Naive B cell (primary cell): ENCODE measurements around the gene PROX1. TPM values are rescaled to one million over a fixed set of nuclear protein-coding genes. Genes with fewer than 3 reads are reported as not detected.

Experiments used
- ATAC-seq, 2 donors: fragments of 150-1000 bp; cut with Tn5 transposase; 2 replicates each; pipeline ENCODE4 v1.10.0; 2021; ENCODE audit warnings: low read depth in 2 of 2, mild to moderate bottlenecking in 2 of 2, moderate library complexity in 2 of 2
- DNase-seq: peaks from one replicate; pipeline ENCODE4 v3.0.0; 2022
- H3K27ac Mint-ChIP-seq, 6 donors: one replicate each; pipeline ENCODE4 v1.8.0; 2020 to 2022; ENCODE audit warnings: mild to moderate bottlenecking in 6 of 6, mixed read lengths in 6 of 6, moderate library complexity in 5 of 6, inconsistent platforms in 2 of 6
- H3K27me3 Mint-ChIP-seq, 3 donors: one replicate each; pipeline ENCODE4 v1.8.0; 2021 to 2022; ENCODE audit warnings: mixed read lengths in 3 of 3, mild to moderate bottlenecking in 1 of 3
- H3K36me3 Mint-ChIP-seq, 2 donors: one replicate each; pipeline ENCODE4 v1.8.0; 2020 to 2022; ENCODE audit warnings: mixed read lengths in 2 of 2, inconsistent platforms in 1 of 2, mild to moderate bottlenecking in 1 of 2
- H3K4me1 Mint-ChIP-seq, 3 donors: one replicate each; pipeline ENCODE4 v1.8.0; 2020 to 2022; ENCODE audit warnings: mixed read lengths in 3 of 3, inconsistent platforms in 1 of 3, mild to moderate bottlenecking in 1 of 3, moderate library complexity in 1 of 3
- H3K4me3 Mint-ChIP-seq, 8 donors: one replicate each; pipeline ENCODE4 v1.8.0; 2020 to 2022; ENCODE audit warnings: mild to moderate bottlenecking in 8 of 8, mixed read lengths in 8 of 8, moderate library complexity in 8 of 8, inconsistent platforms in 2 of 8
- H3K9me3 Mint-ChIP-seq, 7 donors: one replicate each; pipeline ENCODE4 v1.8.0; 2020 to 2022; ENCODE audit warnings: mixed read lengths in 7 of 7, mild to moderate bottlenecking in 5 of 7, inconsistent platforms in 2 of 7, moderate library complexity in 1 of 7
- polyA plus RNA-seq, 6 donors: library from polyadenylated mRNA; unstranded; fragments of 300-500 nt; fragmentation: Illumina TruSeq; gene quantifications; one replicate each; pipeline ENCODE4 v1.2.3, GENCODE V29; 2021; ENCODE audit warnings: low read depth in 6 of 6

PROX1 gene
- polyA plus RNA-seq, 6 donors from 2014 or later = not detected

- H3K27ac Mint-ChIP-seq = no peak overlapping the region
- peaks cover 0 to 6% (median 5%) of the 10 kb centered on the region in 7 donors for H3K9me3 Mint-ChIP-seq
- no peaks in the 10 kb centered on the region for H3K36me3 Mint-ChIP-seq
- H3K4me3 Mint-ChIP-seq = no peak overlapping the region
- H3K27me3 Mint-ChIP-seq = peaks cover 19 to 30% (median 25%) of the 10 kb centered on the region in 3 donors
- DNase-seq = no peak
- ATAC-seq = no peak
- no peaks in the 10 kb centered on the region for H3K4me1 Mint-ChIP-seq
Observed at GRCh38 chr1:213968146-213968825, 19.5 kb upstream of the PROX1 start.

GRCh38 chr1:213969958-213970555 is 17.7 kb upstream of the PROX1 start:
- H3K4me3 Mint-ChIP-seq = no peak overlapping the region
- H3K4me1 Mint-ChIP-seq = no peaks in the 10 kb centered on the region
- no peak for DNase-seq
- H3K36me3 Mint-ChIP-seq = no peaks in the 10 kb centered on the region
- peaks cover 19 to 30% (median 26%) of the 10 kb centered on the region in 3 donors for H3K27me3 Mint-ChIP-seq
- peaks cover 0 to 5% (median 3%) of the 10 kb centered on the region in 7 donors for H3K9me3 Mint-ChIP-seq
- no peak overlapping the region for H3K27ac Mint-ChIP-seq
- no peak for ATAC-seq

GRCh38 chr1:213972141-213972540 is 15.6 kb upstream of the PROX1 start:
- Mint-ChIP-seq H3K27ac (no peak overlapping the region), H3K27me3 (peaks cover 18 to 45% (median 34%) of the 10 kb centered on the region in 3 donors), H3K9me3 (peaks cover 0 to 5% (median 2%) of the 10 kb centered on the region in 7 donors), H3K4me1 (no peaks in the 10 kb centered on the region), H3K4me3 (no peak overlapping the region), H3K36me3 (no peaks in the 10 kb centered on the region)
- ATAC-seq = no peak
- no peak for DNase-seq

- DNase-seq (no peak), ATAC-seq (no peak)
- H3K36me3 Mint-ChIP-seq = no peaks in the 10 kb centered on the region
- peaks cover 2 to 9% (median 3%) of the 10 kb centered on the region in 7 donors for H3K9me3 Mint-ChIP-seq
- H3K27ac Mint-ChIP-seq = no peak overlapping the region
- H3K27me3 Mint-ChIP-seq = peaks cover 23 to 53% (median 44%) of the 10 kb centered on the region in 3 donors
- H3K4me3 Mint-ChIP-seq = no peak overlapping the region
- no peaks in the 10 kb centered on the region for H3K4me1 Mint-ChIP-seq
Observed at GRCh38 chr1:213973129-213973528, 14.6 kb upstream of the PROX1 start.

GRCh38 chr1:213976665-213977485 is 10.9 kb upstream of the PROX1 start:
- DNase-seq = no peak
- Mint-ChIP-seq H3K4me1 (peaks cover 5 to 8% (median 5%) of the 10 kb centered on the region in 3 donors), H3K4me3 (no peak overlapping the region), H3K9me3 (peaks cover 2 to 22% (median 11%) of the 10 kb centered on the region in 7 donors), H3K27me3 (peaks cover 46 to 70% (median 66%) of the 10 kb centered on the region in 3 donors), H3K36me3 (peaks cover 0 to 13% of the 10 kb centered on the region in 2 donors), H3K27ac (no peak overlapping the region)
- no peak for ATAC-seq

GRCh38 chr1:213977486-213977842 is 10.3 kb upstream of the PROX1 start:
- Mint-ChIP-seq H3K9me3 (peaks cover 3 to 22% (median 11%) of the 10 kb centered on the region in 7 donors), H3K27me3 (peaks cover 52 to 72% (median 70%) of the 10 kb centered on the region in 3 donors), H3K27ac (no peak overlapping the region), H3K4me3 (no peak overlapping the region), H3K4me1 (peaks cover 5 to 8% (median 5%) of the 10 kb centered on the region in 3 donors), H3K36me3 (peaks cover 0 to 13% of the 10 kb centered on the region in 2 donors)
- DNase-seq (no peak), ATAC-seq (no peak)

- no peak for DNase-seq
- Mint-ChIP-seq H3K4me3 (no peak overlapping the region), H3K27ac (peak overlapping the region in 1 of 6 donors; percentile 62), H3K27me3 (peaks cover 53 to 74% (median 67%) of the 10 kb centered on the region in 3 donors), H3K36me3 (peaks cover 0 to 13% of the 10 kb centered on the region in 2 donors), H3K9me3 (peaks cover 2 to 22% (median 11%) of the 10 kb centered on the region in 7 donors), H3K4me1 (peaks cover 5 to 8% (median 5%) of the 10 kb centered on the region in 3 donors)
- ATAC-seq = no peak
Observed at GRCh38 chr1:213977909-213978308, 9.9 kb upstream of the PROX1 start.

GRCh38 chr1:213979751-213980586 is 7.8 kb upstream of the PROX1 start:
- no peak overlapping the region for H3K4me3 Mint-ChIP-seq
- H3K27me3 Mint-ChIP-seq = peaks cover 67 to 86% (median 83%) of the 10 kb centered on the region in 3 donors
- no peak overlapping the region for H3K27ac Mint-ChIP-seq
- peaks cover 5 to 11% (median 5%) of the 10 kb centered on the region in 3 donors for H3K4me1 Mint-ChIP-seq
- H3K36me3 Mint-ChIP-seq = peaks cover 0 to 13% of the 10 kb centered on the region in 2 donors
- peaks cover 2 to 28% (median 14%) of the 10 kb centered on the region in 7 donors for H3K9me3 Mint-ChIP-seq
- ATAC-seq (no peak), DNase-seq (no peak)

GRCh38 chr1:213980906-213981305 is 6.9 kb upstream of the PROX1 start:
- Mint-ChIP-seq H3K4me3 (no peak overlapping the region), H3K27ac (peak overlapping the region in 1 of 6 donors; percentile 71)

GRCh38 chr1:213982289-213982671 is 5.5 kb upstream of the PROX1 start:
- H3K4me3 Mint-ChIP-seq = no peak overlapping the region

More at GRCh38 chr1:213980906-213981305, 6.9 kb upstream of the PROX1 start:
- ATAC-seq (no peak), DNase-seq (no peak)
- H3K36me3 Mint-ChIP-seq = peaks cover 0 to 16% of the 10 kb centered on the region in 2 donors
- H3K4me1 Mint-ChIP-seq = peaks cover 5 to 11% (median 5%) of the 10 kb centered on the region in 3 donors
- peaks cover 67 to 91% (median 84%) of the 10 kb centered on the region in 3 donors for H3K27me3 Mint-ChIP-seq
- peaks cover 2 to 30% (median 15%) of the 10 kb centered on the region in 7 donors for H3K9me3 Mint-ChIP-seq

GRCh38 chr1:213982672-213983492 is 4.9 kb upstream of the PROX1 start:
- peaks cover 74 to 94% (median 89%) of the 10 kb centered on the region in 3 donors for H3K27me3 Mint-ChIP-seq
- no peak for ATAC-seq
- H3K4me1 Mint-ChIP-seq = peaks cover 9 to 19% (median 13%) of the 10 kb centered on the region in 3 donors
- H3K9me3 Mint-ChIP-seq = peaks cover 3 to 44% (median 24%) of the 10 kb centered on the region in 7 donors
- H3K4me3 Mint-ChIP-seq = no peak overlapping the region
- no peak overlapping the region for H3K27ac Mint-ChIP-seq
- peaks cover 0 to 29% of the 10 kb centered on the region in 2 donors for H3K36me3 Mint-ChIP-seq
- DNase-seq = no peak

More at GRCh38 chr1:213982289-213982671, 5.5 kb upstream of the PROX1 start:
- Mint-ChIP-seq H3K27ac (no peak overlapping the region), H3K4me1 (peaks cover 5 to 16% (median 7%) of the 10 kb centered on the region in 3 donors), H3K36me3 (peaks cover 0 to 24% of the 10 kb centered on the region in 2 donors), H3K27me3 (peaks cover 77 to 94% (median 88%) of the 10 kb centered on the region in 3 donors), H3K9me3 (peaks cover 2 to 44% (median 22%) of the 10 kb centered on the region in 7 donors)
- ATAC-seq (no peak), DNase-seq (no peak)
